RWPE2 (cell line): ENCODE data around the gene RHOBTB3.

Source experiments
- ATAC-seq: fragments of 200-7000 bp; cut with Tn5 transposase; 3 replicates; pipeline ENCODE4 v1.9.1; 2021; ENCODE audit warnings: low read depth
- DNase-seq: peaks from one replicate; pipeline ENCODE4 v3.0.0-alpha.2; 2020; ENCODE audit warnings: low spot score
- H3K27ac ChIP-seq: fragments of 450-650 bp; 2 replicates; pipeline ENCODE4 v1.5.1; 2017; ENCODE audit warnings: mild to moderate bottlenecking; ENCODE audit not compliant: poor library complexity, severe bottlenecking
- H3K27me3 ChIP-seq: fragments of 250-450 bp; sonication (Bioruptor Pico); 2 replicates; pipeline ENCODE4 v1.5.1; 2021; ENCODE audit warnings: mild to moderate bottlenecking, moderate library complexity; ENCODE audit not compliant: insufficient read depth, poor library complexity, severe bottlenecking
- H3K36me3 ChIP-seq: fragments of 250-450 bp; sonication (Bioruptor Pico); 2 replicates; pipeline ENCODE4 v1.5.1; 2020; ENCODE audit warnings: low read depth, mild to moderate bottlenecking, moderate library complexity
- H3K4me1 ChIP-seq: fragments of 250-450 bp; sonication (Bioruptor Pico); 2 replicates; pipeline ENCODE4 v1.5.1; 2021; ENCODE audit warnings: mild to moderate bottlenecking, moderate library complexity; ENCODE audit not compliant: insufficient read depth, poor library complexity, severe bottlenecking
- H3K4me3 ChIP-seq: fragments of 250-450 bp; sonication (Bioruptor Pico); 2 replicates; pipeline ENCODE4 v1.5.1; 2021; ENCODE audit warnings: mild to moderate bottlenecking, moderate library complexity; ENCODE audit not compliant: severe bottlenecking
- H3K9me3 ChIP-seq: fragments of 250-450 bp; sonication (Bioruptor Pico); 2 replicates; pipeline ENCODE4 v1.5.1; 2021; ENCODE audit warnings: mild to moderate bottlenecking, moderate library complexity; ENCODE audit not compliant: severe bottlenecking
- TF ChIP-seq, protein P1 (sequence below): fragments of 450-650 bp; IDR thresholded peaks from one replicate; pipeline ENCODE4 v1.5.1; 2017; ENCODE audit warnings: mild to moderate bottlenecking, moderate library complexity; ENCODE audit not compliant: poor library complexity, severe bottlenecking

RHOBTB3 gene

DNA sequence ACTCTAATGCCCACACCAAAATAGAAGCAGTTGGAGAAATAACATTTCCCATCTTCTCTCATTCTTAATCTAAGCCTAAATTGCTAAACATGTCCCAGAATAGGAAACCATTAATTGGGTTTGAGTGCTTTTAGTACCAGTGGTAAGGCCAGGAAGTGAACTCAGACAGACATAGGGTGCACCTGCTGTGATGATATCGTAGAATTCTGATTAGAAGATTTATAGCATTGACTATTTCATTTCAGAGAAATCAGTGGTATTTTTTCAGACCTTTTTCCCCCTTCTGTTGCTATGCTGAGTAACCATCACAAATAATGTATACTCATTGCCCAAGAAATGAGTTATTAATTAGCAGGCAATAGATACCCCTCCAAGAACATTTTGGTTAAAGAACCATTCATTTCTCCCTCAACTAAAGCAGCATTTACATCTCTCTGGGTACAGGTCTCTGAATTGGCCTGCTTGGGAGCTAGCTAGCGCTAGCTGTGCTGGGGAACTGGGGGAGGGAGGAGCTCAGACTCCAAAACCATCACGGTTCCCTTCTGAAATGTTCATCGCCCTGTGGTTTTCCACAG lies 84.1 kb downstream of the RHOBTB3 start:
- ATAC-seq (no peak), DNase-seq (no peak)
- peaks cover 8% of the 10 kb centered on the region for H3K4me1 ChIP-seq
- H3K27ac ChIP-seq = no peak overlapping the region
- H3K36me3 ChIP-seq = peaks cover 13% of the 10 kb centered on the region
- TF ChIP-seq, protein P1, sequence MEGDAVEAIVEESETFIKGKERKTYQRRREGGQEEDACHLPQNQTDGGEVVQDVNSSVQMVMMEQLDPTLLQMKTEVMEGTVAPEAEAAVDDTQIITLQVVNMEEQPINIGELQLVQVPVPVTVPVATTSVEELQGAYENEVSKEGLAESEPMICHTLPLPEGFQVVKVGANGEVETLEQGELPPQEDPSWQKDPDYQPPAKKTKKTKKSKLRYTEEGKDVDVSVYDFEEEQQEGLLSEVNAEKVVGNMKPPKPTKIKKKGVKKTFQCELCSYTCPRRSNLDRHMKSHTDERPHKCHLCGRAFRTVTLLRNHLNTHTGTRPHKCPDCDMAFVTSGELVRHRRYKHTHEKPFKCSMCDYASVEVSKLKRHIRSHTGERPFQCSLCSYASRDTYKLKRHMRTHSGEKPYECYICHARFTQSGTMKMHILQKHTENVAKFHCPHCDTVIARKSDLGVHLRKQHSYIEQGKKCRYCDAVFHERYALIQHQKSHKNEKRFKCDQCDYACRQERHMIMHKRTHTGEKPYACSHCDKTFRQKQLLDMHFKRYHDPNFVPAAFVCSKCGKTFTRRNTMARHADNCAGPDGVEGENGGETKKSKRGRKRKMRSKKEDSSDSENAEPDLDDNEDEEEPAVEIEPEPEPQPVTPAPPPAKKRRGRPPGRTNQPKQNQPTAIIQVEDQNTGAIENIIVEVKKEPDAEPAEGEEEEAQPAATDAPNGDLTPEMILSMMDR = no peak
- H3K9me3 ChIP-seq = no peaks in the 10 kb centered on the region
- no peak overlapping the region for H3K4me3 ChIP-seq
- H3K27me3 ChIP-seq = no peaks in the 10 kb centered on the region

DNA sequence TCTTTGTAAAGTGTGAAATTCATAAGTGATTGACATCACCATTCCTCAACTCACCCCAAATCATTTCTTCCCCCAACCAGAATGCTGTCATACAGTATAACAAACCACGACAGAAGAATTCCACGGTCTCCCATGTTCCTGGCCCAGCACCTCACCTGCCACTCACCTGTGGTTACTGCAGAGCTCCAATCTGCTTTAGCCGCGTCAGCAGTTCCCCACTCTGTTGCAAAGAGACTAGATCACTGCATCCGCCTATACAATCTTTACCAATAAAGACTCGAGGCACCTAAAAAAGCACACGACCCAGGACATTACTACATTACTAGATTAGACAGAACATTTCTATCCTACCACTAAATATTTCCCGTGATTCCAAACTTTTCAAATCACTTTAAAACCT lies 85.2 kb downstream of the RHOBTB3 start:
- Histone ChIP-seq H3K9me3 (no peaks in the 10 kb centered on the region), H3K36me3 (peaks cover 13% of the 10 kb centered on the region), H3K4me1 (peaks cover 8% of the 10 kb centered on the region), H3K4me3 (no peak overlapping the region), H3K27ac (no peak overlapping the region), H3K27me3 (no peaks in the 10 kb centered on the region)
- DNase-seq (no peak), ATAC-seq (no peak)
- TF ChIP-seq, protein P1 = no peak

DNA sequence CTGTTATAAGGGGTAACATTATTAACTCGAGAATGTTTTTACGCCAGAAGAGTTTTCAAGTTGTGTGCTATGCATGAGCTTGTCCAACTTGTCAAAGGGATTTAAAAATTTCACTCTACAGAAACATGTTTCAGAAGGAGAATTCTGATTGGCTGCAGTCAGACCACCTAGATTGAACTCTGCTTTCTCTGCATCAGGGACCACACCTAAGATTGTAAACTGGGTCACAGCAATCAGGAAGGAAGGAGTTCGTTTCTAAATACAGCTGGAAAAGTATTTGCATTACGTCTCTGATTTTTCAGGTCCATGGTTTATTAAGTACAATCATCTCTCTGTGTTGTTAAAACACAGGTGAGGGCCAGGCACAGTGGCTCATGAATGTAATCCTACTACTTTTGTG lies 85.6 kb downstream of the RHOBTB3 start:
- Histone ChIP-seq H3K9me3 (no peaks in the 10 kb centered on the region), H3K4me3 (no peak overlapping the region), H3K27ac (no peak overlapping the region), H3K27me3 (no peaks in the 10 kb centered on the region), H3K36me3 (peaks cover 13% of the 10 kb centered on the region), H3K4me1 (peaks cover 12% of the 10 kb centered on the region)
- TF ChIP-seq, protein P1 = no peak
- no peak for ATAC-seq
- DNase-seq = no peak

DNA sequence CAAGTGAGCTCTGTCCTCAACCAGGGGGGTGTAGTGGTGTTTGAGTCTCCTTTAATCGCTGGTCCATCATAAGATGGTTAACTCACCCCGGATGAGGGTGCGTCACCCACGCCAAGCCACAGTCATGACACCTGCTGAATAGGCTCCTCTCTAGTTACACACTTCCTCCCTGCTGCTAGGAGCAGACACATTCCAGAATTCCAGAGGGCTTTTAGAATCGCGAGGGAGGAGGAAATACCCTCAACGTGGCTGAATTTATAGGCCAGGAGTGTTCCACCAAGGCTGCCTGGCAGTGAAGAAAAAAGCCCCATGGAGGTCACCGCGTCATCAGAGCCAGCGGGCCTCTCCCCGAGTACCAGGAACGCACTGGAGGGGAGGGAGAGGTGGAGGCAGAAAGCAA lies 86.3 kb downstream of the RHOBTB3 start:
- no peak for DNase-seq
- Histone ChIP-seq H3K27me3 (no peaks in the 10 kb centered on the region), H3K36me3 (peaks cover 13% of the 10 kb centered on the region), H3K27ac (peak overlapping the region; percentile 32), H3K4me1 (peaks cover 12% of the 10 kb centered on the region), H3K9me3 (no peaks in the 10 kb centered on the region), H3K4me3 (no peak overlapping the region)
- ATAC-seq = peak; percentile 83
- TF ChIP-seq, protein P1 = no peak
